HG03521 (cell line): ENCODE data around the gene CREB3.

ENCODE experiments used
- ATAC-seq: cut with Tn5 transposase; IDR thresholded peaks from one replicate; pipeline ENCODE4 v1.9.1; 2021; ENCODE audit warnings: mild to moderate bottlenecking, moderate library complexity; ENCODE audit not compliant: unreplicated experiment

CREB3 gene

GRCh38 chr9:35771943-35772342, 39.5 kb downstream of the CREB3 start:
- ATAC-seq: no peak

DNA sequence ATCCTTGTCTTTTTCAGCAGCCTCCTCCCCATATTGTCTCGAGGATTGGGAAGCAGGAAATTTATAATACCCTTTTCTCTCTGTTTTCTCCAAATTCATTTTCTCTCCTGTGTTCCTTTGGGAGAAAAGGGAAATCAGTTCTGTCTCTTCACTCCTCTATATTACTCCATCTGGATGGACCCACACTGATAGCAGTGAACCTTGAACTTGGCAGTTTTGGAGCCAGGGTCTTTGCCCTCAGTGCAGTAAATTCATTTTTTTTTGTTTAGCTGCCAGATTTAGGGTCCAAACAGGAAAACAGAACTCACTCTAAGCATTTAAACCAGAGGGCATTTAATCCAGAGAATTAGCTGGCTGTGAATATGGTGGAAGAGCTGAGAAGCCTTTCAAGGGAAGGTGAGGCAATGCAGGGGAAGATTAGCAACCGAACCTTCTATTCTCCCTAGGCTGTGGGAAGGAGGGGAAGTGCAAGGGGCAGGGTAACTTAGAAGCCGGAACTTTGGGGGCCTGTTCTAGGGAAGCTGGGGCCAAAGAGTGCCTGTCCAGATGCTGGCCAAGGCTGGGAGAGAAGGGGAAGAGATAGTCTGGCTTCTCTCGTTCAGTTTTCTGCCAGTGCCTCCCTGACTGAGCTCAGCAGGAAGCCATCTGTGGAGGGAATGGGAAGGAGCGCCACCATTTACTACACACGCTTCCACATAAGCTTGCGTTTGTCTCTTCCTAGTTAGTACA, 42.6 kb downstream of the CREB3 start:
- ATAC-seq: no peak

GRCh38 chr9:35776018-35776417, 43.6 kb downstream of the CREB3 start:
- no peak for ATAC-seq

DNA sequence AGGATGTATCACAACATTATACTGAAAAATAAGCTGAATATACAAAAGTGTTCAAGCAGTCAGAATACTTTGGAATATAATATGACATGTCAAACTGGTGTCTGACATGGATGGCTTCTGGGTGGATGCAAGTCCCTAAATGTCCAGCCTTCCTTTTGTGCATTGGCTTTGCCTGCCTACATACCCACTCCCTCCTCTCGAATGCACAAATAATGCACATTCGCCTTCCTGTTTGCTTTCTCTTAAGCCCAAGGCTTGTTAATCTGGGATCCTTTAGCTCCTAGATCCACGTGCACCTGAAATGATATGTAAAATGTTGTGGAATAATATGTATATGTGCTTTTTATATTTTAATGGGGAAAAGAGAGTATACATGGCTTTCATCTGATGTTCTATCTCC, 46.0 kb downstream of the CREB3 start:
- no peak for ATAC-seq

DNA sequence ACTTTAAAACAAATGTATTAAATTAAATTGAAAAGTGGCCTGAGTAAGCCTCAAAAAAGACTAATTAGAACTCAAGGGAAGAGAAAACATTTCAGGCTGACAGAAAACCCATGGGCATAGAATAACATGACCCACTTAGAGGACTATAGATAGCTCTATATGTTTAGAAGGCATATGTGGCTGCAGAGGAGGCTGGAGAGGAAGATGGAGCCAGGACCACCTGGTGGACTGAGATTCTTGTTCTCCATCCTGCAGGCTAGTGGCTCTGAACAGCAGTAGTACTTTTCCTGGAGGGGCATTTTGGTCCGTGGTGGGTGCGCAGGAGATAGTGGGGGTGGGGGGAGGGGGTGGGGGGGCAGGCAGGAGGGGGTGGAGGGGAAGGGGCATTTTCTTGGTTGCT, 48.6 kb downstream of the CREB3 start:
- ATAC-seq: no peak

DNA sequence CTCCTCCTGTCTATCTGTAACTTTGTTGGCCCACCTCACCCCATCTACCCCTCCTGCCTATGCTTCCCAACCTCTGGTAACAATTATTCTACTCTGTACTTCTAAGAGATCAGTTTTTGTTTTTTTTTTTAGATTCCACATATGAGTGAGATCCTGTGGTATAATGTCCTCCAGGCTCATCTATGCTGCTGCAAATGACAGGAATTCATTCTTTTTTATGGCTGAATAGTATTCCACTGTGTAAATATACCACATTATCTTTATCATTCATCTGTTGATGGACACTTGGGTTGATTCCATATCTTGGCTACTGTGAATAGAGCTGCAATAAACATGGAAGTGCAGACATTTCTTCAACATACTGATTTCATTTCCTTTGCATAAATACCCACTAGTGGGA, 51.0 kb downstream of the CREB3 start:
- ATAC-seq: no peak
